Thoracic aorta (tissue), 2 donors: ENCODE data around the gene ITGB1BP2. TPM values are rescaled to one million over a fixed set of nuclear protein-coding genes. Genes with fewer than 3 reads are reported as not detected.

Experiments
- ATAC-seq: fragments of 150-250 bp; one replicate; pipeline ENCODE4 v1.8.0; 2017; ENCODE audit warnings: low read depth; ENCODE audit not compliant: insufficient number of reproducible peaks, low FRiP score
- DNase-seq: peaks from one replicate; pipeline ENCODE4 v3.0.0-alpha.2; 2020; ENCODE audit warnings: low spot score
- H3K27ac ChIP-seq, 2 donors: fragments of 200-600 bp; sonication (generic); 1 replicate in 1 of 2; 2 replicates in 1 of 2; pipeline ENCODE4 v1.5.1; 2016; ENCODE audit warnings: mild to moderate bottlenecking in 2 of 2, moderate library complexity in 2 of 2
- H3K27me3 ChIP-seq: fragments of 200-600 bp; sonication (generic); replicated peaks from 2 replicates; pipeline ENCODE4 v1.6.0; 2016; ENCODE audit warnings: mild to moderate bottlenecking; ENCODE audit not compliant: insufficient read depth
- H3K36me3 ChIP-seq: fragments of 200-600 bp; sonication (generic); one replicate; pipeline ENCODE4 v1.5.1; 2016
- H3K4me1 ChIP-seq, 2 donors: fragments of 200-600 bp; sonication (generic); 1 replicate in 1 of 2; 2 replicates in 1 of 2; pipeline versions ENCODE4 v1.5.1 to v1.6.0; 2016; ENCODE audit warnings: low read depth in 2 of 2, mild to moderate bottlenecking in 1 of 2; ENCODE audit not compliant: control insufficient read depth in 1 of 2
- H3K4me3 ChIP-seq: fragments of 200-600 bp; sonication (generic); 2 replicates; pipeline ENCODE4 v1.5.1; 2016; ENCODE audit warnings: mild to moderate bottlenecking
- H3K9me3 ChIP-seq: fragments of 200-600 bp; sonication (generic); 2 replicates; pipeline ENCODE4 v1.5.1; 2016
- total RNA-seq, 2 donors: library from RNA; depleted of rRNA; stranded (reverse); fragments of >200 nt; gene quantifications; one replicate each; pipeline versions ENCODE4 v1.1.0 to v1.2.3, GENCODE V29; 2016
- TF ChIP-seq, protein P1 (sequence below): fragments of 200-600 bp; sonication (generic); IDR thresholded peaks from one replicate; pipeline ENCODE4 v1.5.1; 2019; ENCODE audit warnings: antibody characterized with exemption

Gene ITGB1BP2
- 10 to 100 TPM; 18.5 to 52.6 TPM for total RNA-seq

DNA sequence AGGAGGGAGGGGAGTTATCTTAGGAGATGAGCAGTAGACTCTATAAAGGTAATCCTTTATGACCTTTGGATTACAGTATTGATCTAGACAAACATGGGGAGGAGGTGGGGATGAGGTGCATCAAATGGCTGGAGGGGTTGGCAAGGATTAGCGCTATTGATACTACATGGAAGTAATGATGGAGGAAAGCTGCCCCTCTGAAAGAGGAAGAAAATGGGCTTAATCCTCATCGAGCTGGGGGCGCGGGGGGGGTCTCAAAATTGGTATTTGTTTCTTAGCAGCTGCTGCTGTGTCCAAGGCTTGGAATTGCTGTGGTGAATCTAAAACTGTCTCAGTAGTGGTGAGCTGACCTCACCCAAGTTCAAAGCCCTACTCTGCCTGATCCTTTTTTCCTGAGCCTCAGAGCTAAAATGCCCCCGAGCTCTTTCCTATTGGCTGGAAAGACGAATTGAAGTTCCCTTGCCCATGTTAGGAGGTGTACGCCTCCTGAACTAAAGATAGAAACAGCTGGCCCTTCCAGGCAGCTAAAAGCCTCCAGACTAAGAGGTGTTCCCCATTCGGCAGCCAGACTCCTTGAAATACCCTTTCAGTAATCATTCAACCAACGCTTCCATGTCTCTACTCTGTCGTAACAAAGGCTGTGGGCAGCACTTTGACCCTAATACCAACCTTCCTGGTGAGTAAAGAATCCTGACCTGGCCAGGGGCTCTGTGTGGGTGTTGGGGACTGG lies at the start of gene ITGB1BP2:
Gene ITGB1BP2 (plus strand): TSS at position 556 of the 730 bp plus-strand sequence. CDS start 57 bp downstream, at position 613.
- TF ChIP-seq, protein P1, sequence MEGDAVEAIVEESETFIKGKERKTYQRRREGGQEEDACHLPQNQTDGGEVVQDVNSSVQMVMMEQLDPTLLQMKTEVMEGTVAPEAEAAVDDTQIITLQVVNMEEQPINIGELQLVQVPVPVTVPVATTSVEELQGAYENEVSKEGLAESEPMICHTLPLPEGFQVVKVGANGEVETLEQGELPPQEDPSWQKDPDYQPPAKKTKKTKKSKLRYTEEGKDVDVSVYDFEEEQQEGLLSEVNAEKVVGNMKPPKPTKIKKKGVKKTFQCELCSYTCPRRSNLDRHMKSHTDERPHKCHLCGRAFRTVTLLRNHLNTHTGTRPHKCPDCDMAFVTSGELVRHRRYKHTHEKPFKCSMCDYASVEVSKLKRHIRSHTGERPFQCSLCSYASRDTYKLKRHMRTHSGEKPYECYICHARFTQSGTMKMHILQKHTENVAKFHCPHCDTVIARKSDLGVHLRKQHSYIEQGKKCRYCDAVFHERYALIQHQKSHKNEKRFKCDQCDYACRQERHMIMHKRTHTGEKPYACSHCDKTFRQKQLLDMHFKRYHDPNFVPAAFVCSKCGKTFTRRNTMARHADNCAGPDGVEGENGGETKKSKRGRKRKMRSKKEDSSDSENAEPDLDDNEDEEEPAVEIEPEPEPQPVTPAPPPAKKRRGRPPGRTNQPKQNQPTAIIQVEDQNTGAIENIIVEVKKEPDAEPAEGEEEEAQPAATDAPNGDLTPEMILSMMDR = no peak
- no peaks in the 10 kb centered on the region for H3K27me3 ChIP-seq
- H3K27ac ChIP-seq = peak within 1 kb of the TSS; percentile 72 to 74
- peaks cover 4 to 12% of the 10 kb centered on the region in 2 donors for H3K4me1 ChIP-seq
- H3K36me3 ChIP-seq = peaks cover 20% of the 10 kb centered on the region
- peak; percentile 90 for ATAC-seq
- peak within 1 kb of the TSS; percentile 63 for H3K4me3 ChIP-seq
- no peaks in the 10 kb centered on the region for H3K9me3 ChIP-seq
- peak; percentile 1 for DNase-seq

DNA sequence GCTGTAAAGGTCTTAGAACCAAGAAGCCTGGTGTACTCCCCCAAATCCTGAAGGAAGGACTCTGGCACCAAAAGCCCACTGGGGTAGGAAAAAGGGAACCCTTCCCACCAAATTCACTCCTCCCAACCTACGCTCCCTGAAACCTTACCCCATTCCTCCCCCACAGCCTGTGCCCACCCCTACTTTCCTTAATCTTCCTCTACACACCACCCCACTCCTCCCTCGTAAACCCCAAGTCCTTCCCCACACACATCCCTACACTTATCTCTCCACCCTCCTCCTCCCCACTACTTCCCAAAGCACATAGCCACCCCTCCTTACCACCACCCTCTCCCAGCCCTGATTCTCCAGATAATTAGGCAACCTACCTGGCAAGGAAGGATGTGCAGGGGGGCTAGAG lies 49.3 kb upstream of the ITGB1BP2 start:
- no peak overlapping the region for H3K4me3 ChIP-seq

DNA sequence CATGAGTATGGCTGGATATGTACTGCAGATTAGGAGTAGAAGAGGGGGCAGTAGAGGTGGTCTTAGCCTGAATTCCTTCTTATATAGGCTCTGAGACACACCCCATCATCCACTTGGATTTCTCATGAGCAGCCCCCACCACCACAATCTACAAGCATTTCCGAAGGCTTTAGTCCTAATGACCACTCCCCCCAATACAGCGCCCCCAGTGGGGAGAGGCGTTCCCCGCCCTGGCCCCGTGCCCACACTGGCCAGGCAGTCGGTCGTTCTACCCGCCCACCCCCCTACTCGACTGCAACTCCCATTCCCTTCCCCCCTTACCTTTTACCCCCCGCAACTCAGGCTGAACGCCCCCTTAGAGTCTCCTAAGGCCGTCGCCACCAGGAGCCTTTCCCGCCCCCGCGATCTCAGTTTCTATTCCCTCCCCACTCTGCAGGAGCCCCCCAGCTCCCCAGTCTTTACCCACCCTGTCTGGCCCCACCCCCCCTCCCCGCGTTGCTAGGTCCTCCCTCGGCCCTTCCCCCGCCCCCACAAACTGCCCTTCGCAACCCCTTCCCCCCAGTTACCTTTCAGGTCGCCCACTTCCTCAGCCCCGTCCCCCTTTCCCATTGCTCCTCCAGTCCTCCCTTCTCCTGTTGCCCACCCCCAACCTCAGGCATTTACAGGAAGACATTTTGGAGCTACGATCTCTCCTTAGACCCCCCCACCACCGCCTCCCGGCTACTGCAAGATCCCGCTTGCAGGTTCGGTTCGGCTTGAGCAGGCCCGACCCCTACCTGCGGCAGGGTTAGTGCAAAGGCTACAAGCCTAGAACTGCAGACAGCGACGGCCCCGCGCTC lies 48.1 kb upstream of the ITGB1BP2 start:
- no peak for ATAC-seq
- no peaks in the 10 kb centered on the region for H3K9me3 ChIP-seq
- H3K4me1 ChIP-seq = peaks cover 7 to 9% of the 10 kb centered on the region in 2 donors
- TF ChIP-seq, protein P1 = peak; percentile 44
- DNase-seq = no peak
- H3K27me3 ChIP-seq = no peaks in the 10 kb centered on the region
- peaks cover 10% of the 10 kb centered on the region for H3K36me3 ChIP-seq
- H3K27ac ChIP-seq = peak overlapping the region in 1 of 2 donors; percentile 77
- H3K4me3 ChIP-seq = peak overlapping the region; percentile 96

More for the DNA sequence above, 49.3 kb upstream of the ITGB1BP2 start:
- ATAC-seq = no peak
- no peaks in the 10 kb centered on the region for H3K27me3 ChIP-seq
- no peaks in the 10 kb centered on the region for H3K9me3 ChIP-seq
- TF ChIP-seq, protein P1 = no peak
- peaks cover 7 to 9% of the 10 kb centered on the region in 2 donors for H3K4me1 ChIP-seq
- DNase-seq = no peak
- peaks cover 17% of the 10 kb centered on the region for H3K36me3 ChIP-seq
- no peak overlapping the region for H3K27ac ChIP-seq

DNA sequence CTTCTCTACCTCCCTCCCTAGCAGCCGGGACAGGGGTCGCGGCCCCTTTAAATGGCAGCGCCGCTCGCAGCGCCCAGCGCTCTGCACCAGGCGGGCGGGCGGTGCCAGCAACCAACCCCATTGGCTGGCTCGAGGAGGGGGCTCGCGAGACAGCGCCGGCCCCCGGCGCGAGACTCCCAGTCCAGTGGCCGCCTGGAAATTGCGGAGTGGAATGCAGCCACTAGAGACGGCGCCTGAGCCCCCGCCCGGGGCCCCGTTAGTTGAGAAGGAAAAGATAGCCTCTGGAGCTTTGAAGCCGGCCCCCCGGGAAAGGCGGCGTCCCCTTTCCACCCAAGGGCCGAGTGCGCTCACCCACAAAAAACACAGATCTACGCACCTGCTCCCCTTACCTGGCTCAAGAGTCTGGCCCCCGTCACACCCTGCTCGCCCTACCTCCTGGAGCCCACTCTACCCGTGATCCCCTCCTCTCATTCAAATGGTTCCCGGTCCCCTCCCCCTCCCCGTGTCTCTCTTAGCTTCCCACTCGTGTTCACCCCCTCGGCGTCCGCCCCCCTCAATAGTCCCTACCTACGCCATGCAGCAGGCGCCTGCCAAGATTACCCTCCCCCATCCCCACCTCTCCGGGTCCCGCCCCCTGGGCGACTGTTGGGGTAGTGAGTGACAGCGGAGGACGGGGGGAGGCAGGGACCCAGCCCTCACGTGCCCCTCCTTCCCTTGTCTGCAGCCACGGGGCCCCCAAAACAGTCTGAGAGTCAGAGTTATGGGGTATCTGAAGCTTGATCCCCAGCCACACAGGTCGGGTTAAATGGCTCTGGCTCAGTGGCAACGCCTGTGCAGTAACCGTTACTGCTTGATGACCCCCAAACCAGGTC lies 47.2 kb upstream of the ITGB1BP2 start, which contains the start of gene ZMYM3:
Gene ZMYM3 (minus strand): TSS at position 49 of the 872 bp plus-strand sequence. CDS start 885 bp downstream, outside the sequence.
- DNase-seq = peak; percentile 41
- Histone ChIP-seq H3K36me3 (peaks cover 7% of the 10 kb centered on the region), H3K4me1 (peaks cover 7 to 9% of the 10 kb centered on the region in 2 donors), H3K9me3 (no peaks in the 10 kb centered on the region), H3K4me3 (peak within 1 kb of the TSS; percentile 96), H3K27me3 (no peaks in the 10 kb centered on the region), H3K27ac (peak within 1 kb of the TSS; percentile 77 to 78)
- peak; percentile 78 for ATAC-seq
- TF ChIP-seq, protein P1 = no peak
